IPS-20b (cell line): ENCODE data around the gene ADAM21.

Experiments
- H3K27ac ChIP-seq: one replicate; pipeline ENCODE4 v1.5.1; 2013; ENCODE audit warnings: low read length
- H3K27me3 ChIP-seq: 2 replicates; pipeline ENCODE4 v1.6.1; 2013; ENCODE audit warnings: mild to moderate bottlenecking, low read length, inconsistent platforms; ENCODE audit not compliant: insufficient read depth
- H3K36me3 ChIP-seq: 2 replicates; pipeline ENCODE4 v1.6.1; 2013; ENCODE audit warnings: low read depth, mild to moderate bottlenecking, inconsistent platforms, low read length, moderate library complexity; ENCODE audit not compliant: insufficient read depth
- H3K4me1 ChIP-seq: 2 replicates; pipeline ENCODE4 v1.6.1; 2013; ENCODE audit warnings: mild to moderate bottlenecking, control low read depth, inconsistent platforms, low read length, moderate library complexity; ENCODE audit not compliant: insufficient read depth
- H3K4me3 ChIP-seq: 2 replicates; pipeline ENCODE4 v1.5.1; 2013; ENCODE audit warnings: mild to moderate bottlenecking, low read length, inconsistent platforms
- H3K9ac ChIP-seq: 2 replicates; pipeline ENCODE4 v1.6.1; 2013; ENCODE audit warnings: low read depth, mild to moderate bottlenecking, inconsistent platforms, low read length, moderate library complexity
- H3K9me3 ChIP-seq: 2 replicates; pipeline ENCODE4 v1.6.1; 2013; ENCODE audit warnings: mild to moderate bottlenecking, low read depth, low read length, inconsistent platforms; ENCODE audit not compliant: insufficient read depth

Gene ADAM21

GRCh38 chr14:70489579-70490200 is 37.7 kb downstream of the ADAM21 start:
- Histone ChIP-seq H3K9me3 (peaks cover 52% of the 10 kb centered on the region), H3K27ac (no peak overlapping the region), H3K9ac (no peak overlapping the region), H3K4me1 (no peaks in the 10 kb centered on the region), H3K36me3 (0 out of 2 replicates have a peak, but pooled peaks cover 3% of the 10 kb centered on the region), H3K27me3 (no peaks in the 10 kb centered on the region), H3K4me3 (no peak overlapping the region)

DNA sequence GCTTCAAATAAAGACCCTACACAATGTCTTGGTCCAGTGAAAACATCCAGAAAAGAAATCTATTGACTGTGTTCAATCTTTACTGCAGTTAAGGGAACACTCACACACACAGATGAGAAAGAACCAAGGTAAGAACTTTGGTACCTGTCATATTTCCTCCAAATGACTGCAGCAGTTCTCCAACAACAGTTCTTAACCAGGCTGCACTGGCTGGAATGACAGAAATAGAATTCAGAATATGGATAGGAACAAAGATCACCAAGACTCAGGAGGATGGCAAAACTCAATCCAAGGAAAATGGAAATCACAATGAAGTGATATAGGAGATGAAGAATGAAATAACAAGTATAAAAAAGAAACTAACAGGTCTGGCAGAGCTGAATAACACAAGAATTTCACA is 46.2 kb downstream of the ADAM21 start:
- H3K9me3 ChIP-seq: peaks cover 14% of the 10 kb centered on the region
- H3K4me3 ChIP-seq: no peak overlapping the region
- no peak overlapping the region for H3K9ac ChIP-seq
- H3K27ac ChIP-seq: no peak overlapping the region
- no peaks in the 10 kb centered on the region for H3K4me1 ChIP-seq
- no peaks in the 10 kb centered on the region for H3K27me3 ChIP-seq
- H3K36me3 ChIP-seq: no peaks in the 10 kb centered on the region
